ENCODE results near the gene MAGI2. TPM values are rescaled to one million over a fixed set of nuclear protein-coding genes. Genes with fewer than 3 reads are reported as not detected.

Gene MAGI2
- total and polyA plus RNA-seq, 9 donors, result 7.1 to 20.4 (median 18.7) TPM

DNA sequence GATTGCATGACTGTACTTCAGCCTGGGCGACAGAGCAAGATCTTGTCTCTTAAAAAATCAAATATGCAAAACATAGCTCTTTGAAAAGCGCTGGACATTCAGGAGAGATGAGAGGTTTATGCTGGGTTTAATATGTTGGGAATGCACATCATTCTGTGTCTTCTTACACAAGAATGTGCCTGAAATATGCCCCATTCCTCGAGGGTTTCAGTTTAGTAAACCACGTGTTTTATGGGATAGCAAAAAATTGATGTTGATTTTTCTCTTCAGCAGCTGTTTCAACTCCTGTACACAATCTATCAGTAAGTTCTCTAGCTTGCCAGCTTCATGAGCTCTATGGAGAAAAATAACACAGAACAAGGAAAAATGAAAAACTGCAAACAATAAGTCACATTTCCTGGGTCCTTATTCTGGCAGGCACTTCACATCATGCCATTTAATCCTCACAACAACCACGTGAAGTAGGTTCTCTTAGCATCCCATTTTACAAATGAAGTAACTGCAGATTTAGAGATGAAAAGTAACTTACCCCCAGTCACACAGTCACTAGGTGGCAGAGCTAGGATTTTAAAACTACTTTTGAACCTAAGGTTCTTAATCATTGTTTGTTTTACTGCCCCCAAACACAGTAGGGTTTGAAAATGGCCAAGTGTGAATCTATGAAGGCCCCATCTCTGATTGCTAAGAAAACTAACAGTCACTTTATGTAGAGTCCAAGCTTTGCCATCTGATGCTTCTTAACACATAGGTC lies 1231.3 kb downstream of the MAGI2 start:
- TF ChIP-seq EP300 (IDR thresholded peaks at IDR 0.05) (no peak), POLR2A (IDR thresholded peaks at IDR 0.05) (no peak)
- TF ChIP-seq, protein P1, sequence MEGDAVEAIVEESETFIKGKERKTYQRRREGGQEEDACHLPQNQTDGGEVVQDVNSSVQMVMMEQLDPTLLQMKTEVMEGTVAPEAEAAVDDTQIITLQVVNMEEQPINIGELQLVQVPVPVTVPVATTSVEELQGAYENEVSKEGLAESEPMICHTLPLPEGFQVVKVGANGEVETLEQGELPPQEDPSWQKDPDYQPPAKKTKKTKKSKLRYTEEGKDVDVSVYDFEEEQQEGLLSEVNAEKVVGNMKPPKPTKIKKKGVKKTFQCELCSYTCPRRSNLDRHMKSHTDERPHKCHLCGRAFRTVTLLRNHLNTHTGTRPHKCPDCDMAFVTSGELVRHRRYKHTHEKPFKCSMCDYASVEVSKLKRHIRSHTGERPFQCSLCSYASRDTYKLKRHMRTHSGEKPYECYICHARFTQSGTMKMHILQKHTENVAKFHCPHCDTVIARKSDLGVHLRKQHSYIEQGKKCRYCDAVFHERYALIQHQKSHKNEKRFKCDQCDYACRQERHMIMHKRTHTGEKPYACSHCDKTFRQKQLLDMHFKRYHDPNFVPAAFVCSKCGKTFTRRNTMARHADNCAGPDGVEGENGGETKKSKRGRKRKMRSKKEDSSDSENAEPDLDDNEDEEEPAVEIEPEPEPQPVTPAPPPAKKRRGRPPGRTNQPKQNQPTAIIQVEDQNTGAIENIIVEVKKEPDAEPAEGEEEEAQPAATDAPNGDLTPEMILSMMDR (IDR thresholded peaks at IDR 0.05), result no peak
- H3K27ac ChIP-seq, result peak overlapping the region in 1 of 2 donors; percentile 23
- DNase-seq, result no peak
- intact Hi-C loops (cut with DNase I), result no loop called here
- H3K9me3 ChIP-seq, result no peaks in the 10 kb centered on the region
- H3K4me3 ChIP-seq, result no peak overlapping the region
- H3K27me3 ChIP-seq, result no peaks in the 10 kb centered on the region
- no peaks in the 10 kb centered on the region for H3K36me3 ChIP-seq
- 8 to 18% (median 16%) methylated on average over 5 of the region's 5 CpGs for WGBS, 3 donors
- peaks cover 8% of the 10 kb centered on the region for H3K4me1 ChIP-seq (ENCODE audit: insufficient read depth)

DNA sequence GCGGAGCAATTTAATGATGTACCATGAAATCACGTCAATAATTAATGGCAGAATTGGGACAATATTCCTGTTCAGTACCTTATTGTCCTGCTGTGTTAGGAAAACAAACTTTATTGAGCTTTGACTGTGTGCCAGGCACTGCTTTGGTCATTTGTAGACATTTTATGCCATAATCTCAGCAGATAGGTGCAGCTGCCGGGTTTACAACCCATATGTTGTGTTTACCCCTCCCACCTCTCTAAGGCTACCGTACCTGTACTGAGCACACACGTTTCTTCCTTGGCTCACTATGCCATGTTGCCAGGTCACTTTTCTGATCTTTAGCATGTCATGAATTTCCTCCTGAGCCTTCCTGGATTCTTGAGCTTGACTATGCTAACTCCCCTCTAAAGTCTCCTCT lies 1232.7 kb downstream of the MAGI2 start:
- Histone ChIP-seq H3K27ac (no peak overlapping the region), H3K9me3 (no peaks in the 10 kb centered on the region), H3K36me3 (no peaks in the 10 kb centered on the region), H3K27me3 (no peaks in the 10 kb centered on the region), H3K4me1 (ENCODE audit: insufficient read depth) (peaks cover 7% of the 10 kb centered on the region), H3K4me3 (no peak overlapping the region)
- TF ChIP-seq, protein P1 (IDR thresholded peaks at IDR 0.05), result no peak
- no peak for TF ChIP-seq POLR2A (IDR thresholded peaks at IDR 0.05)
- no peak for TF ChIP-seq EP300 (IDR thresholded peaks at IDR 0.05)
- intact Hi-C loops (cut with DNase I), result no loop called here
- WGBS, 3 donors, result 97% methylated on average over 5 of the region's 5 CpGs
- no peak for DNase-seq

DNA sequence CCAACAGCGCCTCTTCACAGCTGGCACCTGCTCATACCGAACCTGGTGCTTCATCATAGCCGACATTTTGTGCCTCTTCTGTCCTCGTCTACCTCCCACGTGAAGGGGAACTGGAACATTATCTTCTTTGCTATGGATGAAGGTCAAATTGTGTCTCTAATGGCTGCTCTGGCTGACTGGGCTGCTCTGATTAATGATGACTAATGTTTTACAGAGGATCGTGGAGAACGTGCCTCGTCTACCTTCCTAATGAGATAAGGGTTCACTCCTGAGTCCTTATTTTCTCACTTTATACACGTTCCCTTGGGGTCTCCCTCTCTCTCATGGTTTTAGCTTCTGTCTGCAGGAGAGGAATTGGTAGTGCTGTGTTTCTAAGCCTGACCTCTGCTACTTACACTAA lies 1234.6 kb downstream of the MAGI2 start:
- TF ChIP-seq POLR2A (IDR thresholded peaks at IDR 0.05) (no peak), EP300 (IDR thresholded peaks at IDR 0.05) (no peak)
- TF ChIP-seq, protein P1 (IDR thresholded peaks at IDR 0.05), result no peak
- H3K9me3 ChIP-seq, result no peaks in the 10 kb centered on the region
- H3K27me3 ChIP-seq, result no peaks in the 10 kb centered on the region
- no peak overlapping the region for H3K27ac ChIP-seq
- no peak for DNase-seq
- H3K36me3 ChIP-seq, result no peaks in the 10 kb centered on the region
- peaks cover 1% of the 10 kb centered on the region for H3K4me1 ChIP-seq (ENCODE audit: insufficient read depth)
- intact Hi-C loops (cut with DNase I), result no loop called here
- WGBS, 3 donors, result 59 to 63% (median 62%) methylated on average over 9 of the region's 9 CpGs
- H3K4me3 ChIP-seq, result no peak overlapping the region

DNA sequence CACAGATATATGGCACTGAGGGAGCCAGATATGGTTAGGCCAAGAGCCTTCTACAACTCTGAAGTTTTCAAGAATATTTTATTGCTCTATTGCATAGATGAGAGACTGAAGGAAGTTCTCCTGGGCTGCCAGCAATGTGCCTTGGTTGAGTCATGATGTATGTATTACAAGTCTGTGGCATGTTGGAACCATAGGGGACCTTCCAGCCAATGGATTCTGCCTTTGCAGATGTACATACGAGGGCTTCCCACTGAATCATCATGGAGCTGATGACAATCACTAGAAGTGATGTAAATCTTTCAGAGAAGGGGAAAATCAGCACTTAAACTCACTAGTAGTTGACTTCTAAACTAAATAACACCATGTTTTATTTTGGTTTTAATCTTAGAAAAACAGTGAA lies 1235.4 kb downstream of the MAGI2 start:
- peaks cover 1% of the 10 kb centered on the region for H3K4me1 ChIP-seq (ENCODE audit: insufficient read depth)
- TF ChIP-seq EP300 (IDR thresholded peaks at IDR 0.05), result no peak

DNA sequence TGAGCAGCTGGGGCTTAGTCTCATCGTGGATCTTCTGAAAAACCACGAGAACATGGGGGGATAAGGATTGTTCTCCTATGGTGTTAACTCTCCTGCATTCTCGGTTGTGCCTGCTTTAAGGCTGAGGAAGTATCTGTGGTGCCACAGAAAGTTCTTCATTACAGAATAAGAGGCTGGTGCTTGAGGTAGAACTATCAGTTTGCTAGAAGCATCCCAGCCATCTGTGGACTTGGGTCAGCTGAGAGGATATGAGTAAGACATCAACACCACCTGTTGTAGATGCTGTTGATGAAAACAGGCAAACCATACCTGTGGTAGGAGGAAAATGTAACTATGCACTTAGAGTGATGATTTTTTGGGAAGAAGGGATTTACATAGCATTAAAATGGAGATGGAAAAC lies 1238.3 kb downstream of the MAGI2 start:
- no peak overlapping the region for H3K27ac ChIP-seq
- H3K4me3 ChIP-seq, result no peak overlapping the region
- H3K36me3 ChIP-seq, result no peaks in the 10 kb centered on the region
- intact Hi-C loops (cut with DNase I), result no loop called here
- TF ChIP-seq EP300 (IDR thresholded peaks at IDR 0.05) (no peak), POLR2A (IDR thresholded peaks at IDR 0.05) (no peak)
- TF ChIP-seq, protein P1 (IDR thresholded peaks at IDR 0.05), result no peak
- 95 to 99% (median 96%) methylated on average over 3 of the region's 3 CpGs for WGBS, 3 donors
- H3K9me3 ChIP-seq, result no peaks in the 10 kb centered on the region
- no peaks in the 10 kb centered on the region for H3K27me3 ChIP-seq
- H3K4me1 ChIP-seq (ENCODE audit: insufficient read depth), result no peaks in the 10 kb centered on the region
- no peak for DNase-seq

More for the DNA sequence above, 1235.4 kb downstream of the MAGI2 start:
- WGBS, 3 donors, result 95 to 100% (median 100%) methylated on average over 1 of the region's 1 CpG
- H3K9me3 ChIP-seq, result no peaks in the 10 kb centered on the region
- no peak overlapping the region for H3K27ac ChIP-seq
- no peak overlapping the region for H3K4me3 ChIP-seq
- no peaks in the 10 kb centered on the region for H3K36me3 ChIP-seq
- no peak for DNase-seq
- no peaks in the 10 kb centered on the region for H3K27me3 ChIP-seq
- intact Hi-C loops (cut with DNase I), result no loop called here

Measured in ovary (tissue), 9 donors.